Lung (tissue), 12 donors: ENCODE data around the gene ITGAV. TPM values are rescaled to one million over a fixed set of nuclear protein-coding genes. Genes with fewer than 3 reads are reported as not detected.

ENCODE experiments used
- ATAC-seq: fragments of 200-7000 bp; cut with Tn5 transposase; one replicate; pipeline ENCODE4 v1.9.1; 2020; ENCODE audit warnings: moderate number of reproducible peaks; ENCODE audit not compliant: insufficient read depth, low FRiP score
- DNase-seq, 3 donors: peaks; one replicate each; pipeline ENCODE4 v3.0.0-alpha.2; 2013 to 2017
- H3K27ac ChIP-seq, 2 donors: one replicate each; pipeline ENCODE4 v1.5.1; 2013; ENCODE audit warnings: mild to moderate bottlenecking in 2 of 2, moderate library complexity in 2 of 2, control low read depth in 1 of 2, inconsistent platforms in 1 of 2, low read depth in 1 of 2, low read length in 1 of 2
- H3K27me3 ChIP-seq, 3 donors: one replicate each; pipeline ENCODE4 v1.5.1; 2013; ENCODE audit warnings: low read length in 2 of 3; ENCODE audit not compliant: control insufficient read depth in 3 of 3, insufficient read depth in 3 of 3
- H3K36me3 ChIP-seq, 4 donors: one replicate each; pipeline ENCODE4 v1.5.1; 2013; ENCODE audit warnings: low read length in 4 of 4, mild to moderate bottlenecking in 1 of 4, moderate library complexity in 1 of 4; ENCODE audit not compliant: control insufficient read depth in 4 of 4, insufficient read depth in 4 of 4
- H3K4me1 ChIP-seq, 5 donors: one replicate each; pipeline ENCODE4 v1.5.1; 2013; ENCODE audit warnings: low read length in 5 of 5, mild to moderate bottlenecking in 2 of 5, moderate library complexity in 1 of 5; ENCODE audit not compliant: control insufficient read depth in 5 of 5, insufficient read depth in 5 of 5
- H3K4me3 ChIP-seq: one replicate; pipeline ENCODE4 v1.5.1; 2013; ENCODE audit warnings: mild to moderate bottlenecking, control low read depth, moderate library complexity
- H3K9ac ChIP-seq, 2 donors: one replicate each; pipeline ENCODE4 v1.5.1; 2013; ENCODE audit warnings: low read length in 2 of 2, control low read depth in 1 of 2; ENCODE audit not compliant: insufficient read depth in 1 of 2
- H3K9me3 ChIP-seq, 4 donors: one replicate each; pipeline ENCODE4 v1.5.1; 2013; ENCODE audit warnings: low read length in 3 of 4, mild to moderate bottlenecking in 1 of 4, moderate library complexity in 1 of 4; ENCODE audit not compliant: control insufficient read depth in 4 of 4, insufficient read depth in 3 of 4
- WGBS, 2 donors: extraction: QIAGEN DNeasy Blood & Tissue Kit; methylation state at CpG; one replicate each; pipeline ENCODE4 v1.1.7; 2013; 5-methylcytosine and 5-hydroxymethylcytosine counted together
- polyA plus RNA-seq, 2 donors: library from polyadenylated mRNA; stranded (reverse); fragments of 200-250 nt; gene quantifications; one replicate each; pipeline ENCODE4 v1.2.1, GENCODE V29; 2013
- total RNA-seq, 2 donors: library from RNA; depleted of rRNA in 1 of 2; stranded (reverse); fragments of >200 nt in 1 of 2; gene quantifications; one replicate each; pipeline ENCODE4 v1.2.1, GENCODE V29; 2014 to 2021
- TF ChIP-seq, protein P1 (sequence below): IDR thresholded peaks from 2 replicates; pipeline ENCODE4 v1.5.1; 2012; ENCODE audit warnings: mild to moderate bottlenecking; ENCODE audit errors: control extremely low read depth, extremely low read depth
- donor health status: control.
- donor health status: control.
- donor health status: Bipolar disorder and iron deficiency.
- donor health status: healthy.
- donor health status: DM: yes; HTN: yes; CAD: no.

The ITGAV gene
- total and polyA plus RNA-seq, 4 donors, result 10.1 to 91.8 (median 43.8) TPM

GRCh38 chr2:186726938-186727337 lies 137.1 kb downstream of the ITGAV start:
- WGBS, 2 donors, result 87 to 90% methylated on average over 3 of the region's 3 CpGs
- H3K4me3 ChIP-seq, result no peak overlapping the region
- no peak overlapping the region for H3K27ac ChIP-seq
- no peaks in the 10 kb centered on the region for H3K9me3 ChIP-seq
- no peaks in the 10 kb centered on the region for H3K27me3 ChIP-seq
- DNase-seq (no peak), ATAC-seq (no peak)
- no peak overlapping the region for H3K9ac ChIP-seq
- H3K4me1 ChIP-seq, result peaks cover 0 to 7% (median 0%) of the 10 kb centered on the region in 5 donors
- H3K36me3 ChIP-seq, result no peaks in the 10 kb centered on the region
- TF ChIP-seq, protein P1, sequence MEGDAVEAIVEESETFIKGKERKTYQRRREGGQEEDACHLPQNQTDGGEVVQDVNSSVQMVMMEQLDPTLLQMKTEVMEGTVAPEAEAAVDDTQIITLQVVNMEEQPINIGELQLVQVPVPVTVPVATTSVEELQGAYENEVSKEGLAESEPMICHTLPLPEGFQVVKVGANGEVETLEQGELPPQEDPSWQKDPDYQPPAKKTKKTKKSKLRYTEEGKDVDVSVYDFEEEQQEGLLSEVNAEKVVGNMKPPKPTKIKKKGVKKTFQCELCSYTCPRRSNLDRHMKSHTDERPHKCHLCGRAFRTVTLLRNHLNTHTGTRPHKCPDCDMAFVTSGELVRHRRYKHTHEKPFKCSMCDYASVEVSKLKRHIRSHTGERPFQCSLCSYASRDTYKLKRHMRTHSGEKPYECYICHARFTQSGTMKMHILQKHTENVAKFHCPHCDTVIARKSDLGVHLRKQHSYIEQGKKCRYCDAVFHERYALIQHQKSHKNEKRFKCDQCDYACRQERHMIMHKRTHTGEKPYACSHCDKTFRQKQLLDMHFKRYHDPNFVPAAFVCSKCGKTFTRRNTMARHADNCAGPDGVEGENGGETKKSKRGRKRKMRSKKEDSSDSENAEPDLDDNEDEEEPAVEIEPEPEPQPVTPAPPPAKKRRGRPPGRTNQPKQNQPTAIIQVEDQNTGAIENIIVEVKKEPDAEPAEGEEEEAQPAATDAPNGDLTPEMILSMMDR, result no peak

DNA sequence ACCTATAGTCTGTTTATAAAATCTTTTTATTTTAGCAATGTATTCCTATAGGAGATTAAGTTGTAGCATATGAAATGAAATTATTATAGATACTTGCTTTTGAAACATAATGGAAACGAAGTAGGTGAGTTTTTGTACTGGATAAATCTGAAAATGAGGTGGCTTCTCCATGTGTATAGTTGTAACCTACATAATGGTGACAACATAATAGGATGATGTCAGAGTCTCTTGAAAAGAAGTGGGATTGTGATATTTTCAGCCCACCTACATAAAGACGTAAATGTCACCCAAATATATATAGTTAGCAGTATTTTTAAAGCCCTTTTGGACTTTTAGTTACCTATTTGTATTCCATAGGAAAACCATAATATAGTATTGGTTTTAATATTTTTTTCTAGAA lies 138.8 kb downstream of the ITGAV start:
- Histone ChIP-seq H3K27ac (no peak overlapping the region), H3K4me1 (peaks cover 0 to 7% (median 0%) of the 10 kb centered on the region in 5 donors), H3K27me3 (no peaks in the 10 kb centered on the region), H3K9ac (no peak overlapping the region), H3K36me3 (no peaks in the 10 kb centered on the region), H3K4me3 (no peak overlapping the region), H3K9me3 (peaks cover 0 to 1% (median 0%) of the 10 kb centered on the region in 4 donors)
- DNase-seq (no peak), ATAC-seq (no peak)
- TF ChIP-seq, protein P1, result no peak
- 93 to 95% methylated on average over 2 of the region's 2 CpGs for WGBS, 2 donors

Other genes with a start within 250 kb of the ITGAV start
- gene ZC3H15, start 103.8 kb upstream of the ITGAV start, total RNA-seq, result 10 to 100 TPM; 33.4 to 74.7 TPM
- gene ZC3H15, start 103.8 kb upstream of the ITGAV start, polyA plus RNA-seq, result 10 to 100 TPM; 39.8 to 43.7 TPM
- 10 to 100 TPM in 1 of 2 donors, 1 to 10 TPM in 1; 2.4 to 11.3 TPM for gene FAM171B, start 104.0 kb downstream of the ITGAV start, total RNA-seq
- gene FAM171B, start 104.0 kb downstream of the ITGAV start, polyA plus RNA-seq, result under 1 TPM; 0.34 to 0.41 TPM